Heart right ventricle (tissue), 16 donors: ENCODE results near the gene NHSL2. TPM values are rescaled to one million over a fixed set of nuclear protein-coding genes. Genes with fewer than 3 reads are reported as not detected.
A peak's percentile ranks its signal among the peaks of the same experiment; 100 is the strongest.

ENCODE experiments used
- ATAC-seq, 8 donors: fragments of 200-7000 bp; cut with Tn5 transposase; one replicate each; pipeline ENCODE4 v1.9.1; 2020; ENCODE audit warnings: mild to moderate bottlenecking in 8 of 8, moderate library complexity in 8 of 8, moderate number of reproducible peaks in 1 of 8
- DNase-seq, 2 donors: peaks; one replicate each; pipeline ENCODE4 v3.0.0-alpha.2; 2020
- H3K27ac ChIP-seq, 10 donors: fragments of 200-600 bp; sonication (generic) in 2 of 10; one replicate each; pipeline versions ENCODE4 v1.5.0 to v1.8.0; 2020 to 2022; ENCODE audit warnings: mild to moderate bottlenecking in 3 of 10
- H3K27me3 ChIP-seq, 7 donors: fragments of 200-600 bp; one replicate each; pipeline ENCODE4 v1.8.0; 2021 to 2022; ENCODE audit warnings: mild to moderate bottlenecking in 2 of 7
- H3K36me3 ChIP-seq, 9 donors: fragments of 200-600 bp; sonication (generic) in 1 of 9; one replicate each; pipeline versions ENCODE4 v1.5.0 to v1.8.0; 2020 to 2022; ENCODE audit warnings: mild to moderate bottlenecking in 2 of 9
- H3K4me1 ChIP-seq, 9 donors: fragments of 200-600 bp; sonication (generic) in 1 of 9; one replicate each; pipeline versions ENCODE4 v1.5.0 to v1.8.0; 2020 to 2022; ENCODE audit warnings: mild to moderate bottlenecking in 4 of 9
- H3K4me3 ChIP-seq, 10 donors: fragments of 200-600 bp; sonication (generic) in 2 of 10; one replicate each; pipeline versions ENCODE4 v1.5.0 to v1.8.0; 2020 to 2022; ENCODE audit warnings: mild to moderate bottlenecking in 7 of 10, moderate library complexity in 2 of 10
- H3K9me3 ChIP-seq, 11 donors: fragments of 200-600 bp in 10 of 11; sonication (generic) in 2 of 11; one replicate each; pipeline versions ENCODE4 v1.5.0 to v1.8.0; 2013 to 2022; ENCODE audit warnings: mild to moderate bottlenecking in 2 of 11, control low read depth in 1 of 11, moderate library complexity in 1 of 11
- WGBS, 2 donors: extraction: QIAGEN DNeasy Blood & Tissue Kit; methylation state at CpG; one replicate each; pipeline ENCODE4 v1.1.7; 2013; ENCODE audit warnings: inconsistent platforms in 1 of 2; 5-methylcytosine and 5-hydroxymethylcytosine counted together
- intact Hi-C, 10 donors: fragments of 100-400 bp; cut with DNase I; formaldehyde crosslinking; loops; one replicate each; pipeline versions ENCODE4 v1.11.1 to v1.14.2; 2022
- polyA plus RNA-seq, 2 donors: library from polyadenylated mRNA; stranded (reverse); fragments of 200-250 nt; gene quantifications; one replicate each; pipeline ENCODE4 v1.2.3, GENCODE V29; 2013
- total RNA-seq, 10 donors: library from RNA; stranded (reverse); fragmentation: NEBNext Ultra II Directional in 3 of 10; extraction: Animal tissue kit (Norgen Biotek cat#: 25700) in 3 of 10; gene quantifications; one replicate each; pipeline versions ENCODE4 v1.2.1 to v1.2.4, GENCODE V29; 2021 to 2023
- TF ChIP-seq, protein P1 (sequence below), 9 donors: fragments of 200-600 bp; sonication (generic) in 2 of 9; IDR thresholded peaks; one replicate each; pipeline versions ENCODE4 v1.5.0 to v1.8.0; 2021 to 2022; ENCODE audit warnings: antibody characterized with exemption in 9 of 9, mild to moderate bottlenecking in 5 of 9, moderate library complexity in 1 of 9
- donor health status: Arrhythmogenic right ventricular cardiomyopathy.
- donor health status: ischemic (EF 13 %, LVEDD 7.1; RV severe dilation, severe dysfunction).
- donor health status: healthy with polysubstance abuse.
- donor health status: DM: no; HTN: yes; CAD: no.
- donor health status: DM: no; HTN: no; CAD: no.
- donor health status: ischemic (EF 25% LVEDD 6.9; RV normal size, moderate dysfunction).
- donor health status: ischemic (EF 25% LVEDD 5.7; RV mildly dilated, moderate dysfunction).
- donor health status: healthy.
- donor health status: DM: yes; HTN: yes; CAD: no.
- donor health status: Ischemic cardiomyopathy.
- donor health status: ischemic (EF 35%, LVEDD 5.7; RV mildly dilated, moderate dysfunction).
- donor health status: nonischemic (EF 11% LVEDD 7.7; RV severe dilation, severe dysfunction).
- donor health status: DM: yes; HTN: yes; CAD: no.
- donor health status: PGD.
- donor health status: ischemic (EF 29% LVEDD 5.4; RV normal size, mild dysfunction).
- donor health status: nonischemic (EF 23%, LVEDD 6.1; RV moderate dilation, normal function).

NHSL2 gene
- total and polyA plus RNA-seq, 12 donors = 0.86 to 8.4 (median 6.2) TPM

DNA sequence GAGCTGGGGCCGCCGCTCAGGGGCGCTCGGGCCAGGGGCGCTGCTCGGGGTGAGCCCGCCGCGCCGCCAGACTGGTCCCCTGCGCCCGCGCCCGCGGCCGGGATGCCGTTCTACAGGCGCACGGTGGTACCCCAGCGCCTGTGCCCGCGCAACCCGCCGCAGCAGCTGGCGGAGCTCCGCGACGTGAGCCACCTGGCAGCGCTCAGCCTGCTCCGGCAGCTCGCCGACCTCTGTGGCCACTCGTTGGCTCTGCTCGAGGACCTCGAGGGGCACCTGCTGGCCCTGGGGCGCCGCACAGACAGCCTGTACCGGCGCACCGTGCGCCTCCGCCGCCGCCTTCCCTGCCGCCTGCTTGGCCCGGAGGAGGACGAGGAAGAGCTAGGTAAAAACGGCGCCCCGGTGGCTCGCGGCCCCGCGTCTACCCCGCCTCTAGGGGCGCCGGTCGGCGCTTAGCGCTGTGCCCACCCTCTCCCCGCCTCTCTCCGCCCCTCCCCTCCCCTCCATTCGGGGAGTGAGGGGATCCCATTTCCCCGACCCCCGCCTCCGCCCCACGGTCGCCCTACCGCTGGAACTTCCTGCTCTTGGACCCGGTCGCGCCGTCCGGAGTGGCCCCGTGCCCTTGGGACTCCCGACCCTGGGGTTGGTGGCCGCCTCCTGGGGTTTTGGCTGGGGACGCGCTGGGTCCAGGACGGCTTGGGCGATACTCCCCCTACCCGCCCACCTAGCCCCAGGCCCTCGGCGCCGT is 513 bp downstream of the NHSL2 start:
- Histone ChIP-seq H3K9me3 (no peaks in the 10 kb centered on the region), H3K4me1 (peaks cover 0 to 5% (median 0%) of the 10 kb centered on the region in 9 donors), H3K4me3 (peak overlapping the region; percentile 3 to 55 (median 48)), H3K27ac (peak overlapping the region in 8 of 10 donors; percentile 17 to 72 (median 44)), H3K27me3 (peaks cover 0 to 99% (median 13%) of the 10 kb centered on the region in 7 donors), H3K36me3 (no peaks in the 10 kb centered on the region)
- ATAC-seq (peak; percentile 19 to 75 (median 60)), DNase-seq (peak in 1 of 2 donors; percentile 15)
- intact Hi-C loops = loop anchor here in 3 of 10 donors (5.0 to 10.0 kb wide), 4 partner anchors 86 to 1704 kb away; no protein-coding TSS in a partner anchor
- 0 to 1% methylated on average over 38 to 74 of the region's 85 CpGs for WGBS, 2 donors
- TF ChIP-seq, protein P1, sequence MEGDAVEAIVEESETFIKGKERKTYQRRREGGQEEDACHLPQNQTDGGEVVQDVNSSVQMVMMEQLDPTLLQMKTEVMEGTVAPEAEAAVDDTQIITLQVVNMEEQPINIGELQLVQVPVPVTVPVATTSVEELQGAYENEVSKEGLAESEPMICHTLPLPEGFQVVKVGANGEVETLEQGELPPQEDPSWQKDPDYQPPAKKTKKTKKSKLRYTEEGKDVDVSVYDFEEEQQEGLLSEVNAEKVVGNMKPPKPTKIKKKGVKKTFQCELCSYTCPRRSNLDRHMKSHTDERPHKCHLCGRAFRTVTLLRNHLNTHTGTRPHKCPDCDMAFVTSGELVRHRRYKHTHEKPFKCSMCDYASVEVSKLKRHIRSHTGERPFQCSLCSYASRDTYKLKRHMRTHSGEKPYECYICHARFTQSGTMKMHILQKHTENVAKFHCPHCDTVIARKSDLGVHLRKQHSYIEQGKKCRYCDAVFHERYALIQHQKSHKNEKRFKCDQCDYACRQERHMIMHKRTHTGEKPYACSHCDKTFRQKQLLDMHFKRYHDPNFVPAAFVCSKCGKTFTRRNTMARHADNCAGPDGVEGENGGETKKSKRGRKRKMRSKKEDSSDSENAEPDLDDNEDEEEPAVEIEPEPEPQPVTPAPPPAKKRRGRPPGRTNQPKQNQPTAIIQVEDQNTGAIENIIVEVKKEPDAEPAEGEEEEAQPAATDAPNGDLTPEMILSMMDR (IDR thresholded peaks at IDR 0.05) = peak in 6 of 9 donors; percentile 11 to 40 (median 28)

DNA sequence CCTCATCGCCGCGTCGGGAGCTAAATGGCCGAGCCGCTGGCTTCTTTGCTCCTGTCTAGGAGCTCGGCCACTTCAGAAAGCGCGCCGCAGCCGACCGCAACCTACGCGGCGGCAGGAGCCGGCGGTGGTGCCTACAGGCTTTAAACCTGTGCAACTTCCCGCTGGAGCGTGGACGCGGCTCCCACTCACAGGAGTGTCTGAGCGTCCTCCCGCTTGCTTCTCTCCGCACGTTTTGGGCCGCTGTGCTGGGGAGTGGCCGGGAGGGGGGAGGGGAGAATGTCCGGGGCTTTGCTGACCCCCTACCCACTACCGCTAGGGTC is 1.0 kb downstream of the NHSL2 start:
- TF ChIP-seq, protein P1 (IDR thresholded peaks at IDR 0.05) = no peak
- H3K27ac ChIP-seq = peak overlapping the region in 7 of 10 donors; percentile 17 to 72 (median 44)
- peaks cover 0 to 99% (median 13%) of the 10 kb centered on the region in 7 donors for H3K27me3 ChIP-seq
- H3K9me3 ChIP-seq = no peaks in the 10 kb centered on the region
- DNase-seq (no peak), ATAC-seq (peak in 7 of 8 donors; percentile 8 to 59 (median 30))
- intact Hi-C loops = loop anchor here in 3 of 10 donors (5.0 to 10.0 kb wide), 4 partner anchors 86 to 1703 kb away; no protein-coding TSS in a partner anchor
- peak overlapping the region; percentile 3 to 55 (median 48) for H3K4me3 ChIP-seq
- H3K4me1 ChIP-seq = peaks cover 0 to 5% (median 0%) of the 10 kb centered on the region in 9 donors
- whole genome bisulfite sequencing, 2 donors = 0 to 4% methylated on average over 25 to 29 of the region's 29 CpGs
- H3K36me3 ChIP-seq = no peaks in the 10 kb centered on the region

DNA sequence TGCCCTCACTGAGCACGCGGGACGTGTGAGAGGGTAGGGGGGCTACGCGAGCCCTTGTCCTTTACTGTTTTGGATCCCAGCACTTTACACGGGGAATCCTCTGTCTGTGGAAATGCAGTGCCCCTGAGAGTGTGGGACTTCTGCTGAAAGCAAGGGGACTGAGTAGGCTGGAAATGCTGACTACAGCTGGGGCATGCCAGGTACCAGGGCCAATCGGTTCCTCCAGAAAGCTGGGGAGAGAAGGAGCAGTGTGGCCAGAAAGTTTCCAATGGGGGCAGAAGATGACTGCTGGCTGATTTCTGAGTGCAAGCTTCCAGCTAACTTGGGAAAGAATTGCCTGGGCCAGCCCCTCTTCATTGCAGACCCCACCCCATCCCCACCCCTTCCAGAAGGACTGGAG is 1.5 kb downstream of the NHSL2 start:
- intact Hi-C loops = loop anchor here in 3 of 10 donors (5.0 to 10.0 kb wide), 4 partner anchors 85 to 1703 kb away; no protein-coding TSS in a partner anchor
- peak in 1 of 8 donors; percentile 20 for ATAC-seq
- DNase-seq = no peak
- Histone ChIP-seq H3K9me3 (no peaks in the 10 kb centered on the region), H3K27me3 (peaks cover 0 to 97% (median 13%) of the 10 kb centered on the region in 7 donors), H3K27ac (peak overlapping the region in 5 of 10 donors; percentile 33 to 72 (median 58)), H3K4me1 (peaks cover 0 to 5% (median 0%) of the 10 kb centered on the region in 9 donors), H3K36me3 (no peaks in the 10 kb centered on the region), H3K4me3 (peak overlapping the region in 6 of 10 donors; percentile 46 to 55 (median 52))
- 32 to 43% methylated on average over 7 of the region's 7 CpGs for WGBS, 2 donors
- TF ChIP-seq, protein P1 (IDR thresholded peaks at IDR 0.05) = no peak

DNA sequence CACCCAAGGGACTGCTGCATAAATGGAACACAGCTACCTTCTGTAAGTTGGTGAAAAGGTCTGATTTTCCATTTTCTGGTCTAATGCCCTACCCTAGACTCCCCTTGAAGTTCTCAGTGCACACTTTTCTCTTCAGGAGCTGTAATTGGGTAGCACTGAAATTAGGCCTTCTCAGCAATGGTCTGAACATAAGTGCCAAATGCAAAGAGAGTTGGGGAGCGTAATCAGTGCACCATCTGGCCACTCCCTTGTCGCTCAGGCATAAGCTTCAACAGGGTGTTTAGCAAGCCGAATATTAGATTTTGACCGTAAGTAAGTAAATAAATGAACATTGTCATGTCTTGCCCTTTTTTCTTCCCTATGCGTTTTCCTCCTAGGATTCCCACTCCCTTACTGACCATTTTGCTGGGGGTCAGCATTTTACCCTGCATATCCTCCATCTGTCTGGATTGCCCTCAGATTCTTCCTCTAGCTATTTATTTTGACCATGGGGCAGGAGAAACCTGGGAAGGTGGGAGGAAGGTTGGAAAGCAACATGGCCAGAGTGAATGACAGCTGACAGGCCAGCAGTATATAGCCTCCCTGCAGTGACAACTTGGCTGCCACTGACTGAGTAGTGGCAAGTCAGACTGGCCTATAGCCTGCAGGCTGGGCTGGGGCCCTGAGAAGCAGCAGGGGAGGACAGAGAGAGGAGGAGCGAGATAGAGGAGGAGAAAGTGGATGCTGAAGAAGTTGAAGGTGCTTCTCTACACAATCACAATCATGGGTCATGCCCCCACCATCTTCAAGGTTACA is 2.7 kb downstream of the NHSL2 start:
- H3K4me1 ChIP-seq = peaks cover 0 to 5% (median 0%) of the 10 kb centered on the region in 9 donors
- TF ChIP-seq, protein P1 (IDR thresholded peaks at IDR 0.05) = no peak
- DNase-seq (no peak), ATAC-seq (no peak)
- intact Hi-C loops = loop anchor here in 3 of 10 donors (5.0 to 10.0 kb wide), 4 partner anchors 84 to 1701 kb away; no protein-coding TSS in a partner anchor
- 93 to 94% methylated on average over 6 of the region's 6 CpGs for WGBS, 2 donors
- no peak overlapping the region for H3K27ac ChIP-seq
- H3K4me3 ChIP-seq = no peak overlapping the region
- H3K27me3 ChIP-seq = peaks cover 0 to 85% (median 13%) of the 10 kb centered on the region in 7 donors
- H3K36me3 ChIP-seq = no peaks in the 10 kb centered on the region
- no peaks in the 10 kb centered on the region for H3K9me3 ChIP-seq
